Rectal smooth muscle tissue (tissue), 1 donor: ENCODE results near the gene PDZD4.

Experiments
- H3K27ac ChIP-seq: one replicate; pipeline ENCODE4 v1.7.0; 2013; ENCODE audit warnings: low read depth, low read length, inconsistent platforms
- H3K27me3 ChIP-seq: one replicate; pipeline ENCODE4 v1.7.0; 2013; ENCODE audit warnings: low read length; ENCODE audit not compliant: control insufficient read depth, insufficient read depth
- H3K36me3 ChIP-seq: one replicate; pipeline ENCODE4 v1.7.0; 2013; ENCODE audit warnings: low read length; ENCODE audit not compliant: control insufficient read depth, insufficient read depth
- H3K4me1 ChIP-seq: one replicate; pipeline ENCODE4 v1.7.0; 2013; ENCODE audit warnings: low read length; ENCODE audit not compliant: control insufficient read depth, insufficient read depth
- H3K4me3 ChIP-seq: one replicate; pipeline ENCODE4 v1.7.0; 2013; ENCODE audit warnings: low read length
- H3K9ac ChIP-seq: one replicate; pipeline ENCODE4 v1.7.0; 2013; ENCODE audit warnings: low read length

The PDZD4 gene

GRCh38 chrX:153781428-153782047 lies 48.8 kb downstream of the PDZD4 start:
- Histone ChIP-seq H3K27me3 (peaks cover 7% of the 10 kb centered on the region), H3K4me3 (no peak overlapping the region), H3K27ac (peak overlapping the region; percentile 72), H3K9ac (no peak overlapping the region), H3K36me3 (no peaks in the 10 kb centered on the region), H3K4me1 (peaks cover 3% of the 10 kb centered on the region)

GRCh38 chrX:153780678-153781427 lies 49.5 kb downstream of the PDZD4 start, which contains the start of gene SRPK3:
SRPK3 (plus strand) TSS chrX:153781041; CDS start chrX:153781087, 46 bp downstream.
- Histone ChIP-seq H3K27ac (peak within 1 kb of the TSS; percentile 72), H3K27me3 (peaks cover 7% of the 10 kb centered on the region), H3K4me1 (peaks cover 3% of the 10 kb centered on the region), H3K4me3 (no peak within 1 kb of the TSS), H3K36me3 (no peaks in the 10 kb centered on the region), H3K9ac (no peak within 1 kb of the TSS)

GRCh38 chrX:153779891-153780677 lies 50.3 kb downstream of the PDZD4 start:
- H3K4me3 ChIP-seq, result no peak overlapping the region
- no peaks in the 10 kb centered on the region for H3K36me3 ChIP-seq
- no peak overlapping the region for H3K9ac ChIP-seq
- peaks cover 7% of the 10 kb centered on the region for H3K27me3 ChIP-seq
- H3K4me1 ChIP-seq, result peaks cover 3% of the 10 kb centered on the region
- peak overlapping the region; percentile 72 for H3K27ac ChIP-seq

- Histone ChIP-seq H3K9ac (no peak overlapping the region), H3K27me3 (peaks cover 8% of the 10 kb centered on the region), H3K36me3 (no peaks in the 10 kb centered on the region), H3K27ac (no peak overlapping the region), H3K4me3 (no peak overlapping the region), H3K4me1 (peaks cover 3% of the 10 kb centered on the region)
Observed at GRCh38 chrX:153778684-153779101, 51.7 kb downstream of the PDZD4 start.

GRCh38 chrX:153778181-153778580 lies 52.2 kb downstream of the PDZD4 start:
- H3K9ac ChIP-seq, result no peak overlapping the region
- peaks cover 3% of the 10 kb centered on the region for H3K4me1 ChIP-seq
- H3K4me3 ChIP-seq, result no peak overlapping the region
- no peaks in the 10 kb centered on the region for H3K36me3 ChIP-seq
- peaks cover 8% of the 10 kb centered on the region for H3K27me3 ChIP-seq
- H3K27ac ChIP-seq, result no peak overlapping the region

- Histone ChIP-seq H3K27me3 (peaks cover 8% of the 10 kb centered on the region), H3K27ac (no peak overlapping the region)
Observed at GRCh38 chrX:153777261-153778090, 52.9 kb downstream of the PDZD4 start.

GRCh38 chrX:153776611-153777045 lies 53.7 kb downstream of the PDZD4 start:
- no peaks in the 10 kb centered on the region for H3K36me3 ChIP-seq
- peaks cover 8% of the 10 kb centered on the region for H3K27me3 ChIP-seq
- no peak overlapping the region for H3K9ac ChIP-seq
- H3K27ac ChIP-seq, result no peak overlapping the region
- peaks cover 3% of the 10 kb centered on the region for H3K4me1 ChIP-seq
- H3K4me3 ChIP-seq, result no peak overlapping the region

More at GRCh38 chrX:153777261-153778090, 52.9 kb downstream of the PDZD4 start:
- Histone ChIP-seq H3K4me3 (no peak overlapping the region), H3K36me3 (no peaks in the 10 kb centered on the region), H3K4me1 (peaks cover 3% of the 10 kb centered on the region), H3K9ac (no peak overlapping the region)

GRCh38 chrX:153776120-153776599 lies 54.2 kb downstream of the PDZD4 start:
- H3K27me3 ChIP-seq, result peaks cover 8% of the 10 kb centered on the region
- H3K27ac ChIP-seq, result no peak overlapping the region
- no peak overlapping the region for H3K4me3 ChIP-seq
- peaks cover 3% of the 10 kb centered on the region for H3K4me1 ChIP-seq
- no peaks in the 10 kb centered on the region for H3K36me3 ChIP-seq
- H3K9ac ChIP-seq, result no peak overlapping the region

- Histone ChIP-seq H3K9ac (no peak overlapping the region), H3K27ac (no peak overlapping the region), H3K36me3 (no peaks in the 10 kb centered on the region), H3K4me1 (peaks cover 1% of the 10 kb centered on the region), H3K4me3 (no peak overlapping the region), H3K27me3 (peaks cover 8% of the 10 kb centered on the region)
Observed at GRCh38 chrX:153775293-153776119, 54.8 kb downstream of the PDZD4 start.

GRCh38 chrX:153774576-153775292 lies 55.6 kb downstream of the PDZD4 start:
- no peaks in the 10 kb centered on the region for H3K4me1 ChIP-seq
- peaks cover 2% of the 10 kb centered on the region for H3K27me3 ChIP-seq
- H3K4me3 ChIP-seq, result no peak overlapping the region
- no peaks in the 10 kb centered on the region for H3K36me3 ChIP-seq
- H3K27ac ChIP-seq, result no peak overlapping the region
- H3K9ac ChIP-seq, result no peak overlapping the region
